Right cardiac atrium (tissue), 5 donors: ENCODE results near the gene RPS24. TPM values are rescaled to one million over a fixed set of nuclear protein-coding genes. Genes with fewer than 3 reads are reported as not detected.
"Not testable (repeated sequence)": the region's sequence is repeated elsewhere in the genome, so short reads cannot be mapped to it uniquely, and the experiment has no call there.

Experiments
- ATAC-seq, 2 donors: fragments of 200-7000 bp; cut with Tn5 transposase; one replicate each; pipeline versions ENCODE4 v1.8.0 to v1.9.1; 2020; ENCODE audit warnings: moderate library complexity in 2 of 2, mild to moderate bottlenecking in 1 of 2
- DNase-seq, 3 donors: peaks; one replicate each; pipeline ENCODE4 v3.0.0-alpha.2; 2020
- H3K27ac ChIP-seq: one replicate; pipeline ENCODE4 v1.5.1; 2013; ENCODE audit warnings: mild to moderate bottlenecking, low read length, control low read depth, moderate library complexity
- H3K27me3 ChIP-seq: one replicate; pipeline ENCODE4 v1.6.1; 2013; ENCODE audit not compliant: control insufficient read depth, insufficient read depth
- H3K4me1 ChIP-seq: one replicate; pipeline ENCODE4 v1.6.1; 2013; ENCODE audit warnings: low read length; ENCODE audit not compliant: control insufficient read depth, insufficient read depth
- H3K4me3 ChIP-seq: one replicate; pipeline ENCODE4 v1.5.1; 2013; ENCODE audit warnings: low read length, control low read depth
- H3K9me3 ChIP-seq: one replicate; pipeline ENCODE4 v1.6.1; 2013; ENCODE audit warnings: low read length; ENCODE audit not compliant: control insufficient read depth
- WGBS: extraction: QIAGEN DNeasy Blood & Tissue Kit; methylation state at CpG from one replicate; pipeline ENCODE4 v1.1.7; 2013; 5-methylcytosine and 5-hydroxymethylcytosine counted together
- intact Hi-C, 4 donors: fragments of 100-400 bp; cut with DNase I; formaldehyde crosslinking; loops; one replicate each; pipeline versions ENCODE4 v1.11.0 to v1.14.0; 2022 to 2023
- polyA plus RNA-seq: library from polyadenylated mRNA; stranded (reverse); fragments of 200-250 nt; gene quantifications from one replicate; pipeline ENCODE4 v1.2.3, GENCODE V29; 2013
- total RNA-seq, 4 donors: library from RNA; stranded (reverse); fragmentation: NEBNext Ultra II Directional; extraction: Animal tissue kit (Norgen Biotek cat#: 25700); gene quantifications; one replicate each; pipeline ENCODE4 v1.2.1, GENCODE V29; 2021
- donor health status: healthy with polysubstance abuse.
- donor health status: DM: no; HTN: yes; CAD: no.
- donor health status: DM: no; HTN: no; CAD: no.
- donor health status: DM: no; HTN: yes; CAD: no; lungs with severe emphysema.
- donor health status: DM: yes; HTN: yes; CAD: no.

The RPS24 gene
- total and polyA plus RNA-seq, 5 donors: 825 to 3,122 (median 976) TPM

DNA sequence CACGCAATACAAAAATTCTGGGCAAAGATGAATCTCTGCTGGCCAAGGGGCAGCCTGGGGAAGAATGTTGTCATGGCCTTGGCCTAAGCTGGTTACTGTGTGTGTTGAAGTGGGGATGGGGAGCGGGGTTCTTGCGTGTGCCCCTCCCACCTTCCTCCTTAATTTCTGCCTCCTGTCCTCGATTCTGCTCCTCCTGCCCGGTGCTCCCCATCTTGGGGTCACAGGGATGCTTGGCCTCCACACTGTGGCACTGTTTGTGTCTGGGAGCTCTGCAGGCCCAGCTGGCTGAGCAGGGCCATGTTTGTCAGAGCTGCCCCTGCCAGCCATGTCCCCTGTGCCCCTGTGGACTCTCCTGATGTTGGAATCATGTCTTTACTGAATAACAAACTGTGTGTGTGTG, 37.1 kb downstream of the RPS24 start:
- 82% methylated on average over 5 of the region's 5 CpGs for WGBS
- Histone ChIP-seq H3K27me3 (no peaks in the 10 kb centered on the region), H3K4me1 (peaks cover 2% of the 10 kb centered on the region), H3K27ac (no peak overlapping the region), H3K4me3 (no peak overlapping the region), H3K9me3 (no peaks in the 10 kb centered on the region)
- intact Hi-C loops: loop anchor here in 1 of 4 donors (10.0 kb wide), 1 partner anchor 114 kb away; no protein-coding TSS in a partner anchor
- ATAC-seq (peak in 1 of 2 donors; percentile 17), DNase-seq (no peak)

DNA sequence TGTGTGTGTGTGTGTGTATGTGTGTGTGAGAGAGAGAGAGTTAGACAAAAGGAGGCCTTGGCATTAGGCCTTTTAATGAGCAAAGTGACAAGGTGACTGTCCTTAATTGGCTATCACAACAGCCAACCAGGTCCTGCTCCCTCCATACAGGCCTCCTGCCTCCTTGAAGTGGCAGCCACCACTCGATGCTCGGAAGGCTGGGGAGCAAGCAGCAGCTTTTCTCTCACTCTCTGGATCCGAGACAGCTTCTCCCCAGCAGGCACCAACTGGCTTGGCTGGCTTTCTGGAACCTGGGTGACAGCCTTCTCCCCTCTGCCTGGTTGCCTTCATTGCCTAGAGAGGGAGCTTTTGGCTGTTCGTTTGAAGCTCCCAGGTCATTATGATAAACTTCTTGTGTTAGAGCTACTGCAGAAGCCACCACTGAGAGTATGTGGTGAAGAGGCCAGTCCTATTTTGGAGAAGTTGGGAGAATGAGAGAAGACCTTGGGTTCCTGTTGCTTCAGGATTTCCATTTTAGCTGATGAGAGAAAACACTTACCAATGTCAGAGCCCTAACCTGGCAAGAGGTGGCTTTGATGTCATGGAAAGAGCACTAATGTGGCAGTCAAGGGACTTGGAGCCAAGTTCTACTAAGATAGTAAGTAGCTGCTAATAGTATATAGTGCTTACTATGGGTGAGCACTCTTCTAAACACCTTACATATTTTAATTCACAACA, 37.6 kb downstream of the RPS24 start:
- DNase-seq (no peak), ATAC-seq (peak in 1 of 2 donors; percentile 59)
- no peaks in the 10 kb centered on the region for H3K27me3 ChIP-seq
- 35% methylated on average over 4 of the region's 4 CpGs for WGBS
- H3K4me3 ChIP-seq: no peak overlapping the region
- intact Hi-C loops: loop anchor here in 1 of 4 donors (10.0 kb wide), 1 partner anchor 114 kb away; no protein-coding TSS in a partner anchor
- H3K27ac ChIP-seq: no peak overlapping the region
- H3K4me1 ChIP-seq: peaks cover 2% of the 10 kb centered on the region
- no peaks in the 10 kb centered on the region for H3K9me3 ChIP-seq

GRCh38 chr10:78071857-78072179, 38.2 kb downstream of the RPS24 start:
- no peaks in the 10 kb centered on the region for H3K9me3 ChIP-seq
- ATAC-seq: peak in 1 of 2 donors; percentile 24
- no peak overlapping the region for H3K27ac ChIP-seq
- H3K4me3 ChIP-seq: no peak overlapping the region
- intact Hi-C loops: loop anchor here in 1 of 4 donors (10.0 kb wide), 1 partner anchor 113 kb away; no protein-coding TSS in a partner anchor
- peaks cover 2% of the 10 kb centered on the region for H3K4me1 ChIP-seq
- DNase-seq: no peak
- no peaks in the 10 kb centered on the region for H3K27me3 ChIP-seq
- 87% methylated on average over 4 of the region's 4 CpGs for WGBS

GRCh38 chr10:78072504-78072903, 38.8 kb downstream of the RPS24 start:
- DNase-seq: no peak
- intact Hi-C loops: loop anchor here in 1 of 4 donors (10.0 kb wide), 1 partner anchor 112 kb away; no protein-coding TSS in a partner anchor
- peaks cover 2% of the 10 kb centered on the region for H3K4me1 ChIP-seq
- no peak overlapping the region for H3K27ac ChIP-seq
- no peaks in the 10 kb centered on the region for H3K27me3 ChIP-seq
- H3K4me3 ChIP-seq: no peak overlapping the region
- ATAC-seq: no peak
- no peaks in the 10 kb centered on the region for H3K9me3 ChIP-seq

DNA sequence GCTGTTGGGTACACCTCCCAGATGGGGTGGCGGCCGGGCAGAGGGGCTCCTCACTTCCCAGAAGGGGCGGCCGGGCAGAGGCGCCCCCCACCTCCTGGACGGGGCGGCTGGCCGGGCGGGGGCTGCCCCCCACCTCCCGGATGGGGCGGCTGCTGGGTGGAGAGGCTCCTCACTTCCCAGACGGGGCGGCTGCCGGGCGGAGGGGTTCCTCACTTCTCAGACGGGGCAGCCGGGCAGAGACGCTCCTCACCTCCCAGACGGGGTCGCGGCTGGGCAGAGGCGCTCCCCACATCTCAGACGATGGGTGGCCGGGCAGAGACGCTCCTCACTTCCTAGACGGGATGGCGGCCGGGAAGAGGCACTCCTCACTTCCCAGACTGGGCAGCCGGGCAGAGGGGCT, 42.1 kb downstream of the RPS24 start:
- not testable (repeated sequence) for ATAC-seq
- WGBS: 97% methylated on average over 26 of the region's 29 CpGs

DNA sequence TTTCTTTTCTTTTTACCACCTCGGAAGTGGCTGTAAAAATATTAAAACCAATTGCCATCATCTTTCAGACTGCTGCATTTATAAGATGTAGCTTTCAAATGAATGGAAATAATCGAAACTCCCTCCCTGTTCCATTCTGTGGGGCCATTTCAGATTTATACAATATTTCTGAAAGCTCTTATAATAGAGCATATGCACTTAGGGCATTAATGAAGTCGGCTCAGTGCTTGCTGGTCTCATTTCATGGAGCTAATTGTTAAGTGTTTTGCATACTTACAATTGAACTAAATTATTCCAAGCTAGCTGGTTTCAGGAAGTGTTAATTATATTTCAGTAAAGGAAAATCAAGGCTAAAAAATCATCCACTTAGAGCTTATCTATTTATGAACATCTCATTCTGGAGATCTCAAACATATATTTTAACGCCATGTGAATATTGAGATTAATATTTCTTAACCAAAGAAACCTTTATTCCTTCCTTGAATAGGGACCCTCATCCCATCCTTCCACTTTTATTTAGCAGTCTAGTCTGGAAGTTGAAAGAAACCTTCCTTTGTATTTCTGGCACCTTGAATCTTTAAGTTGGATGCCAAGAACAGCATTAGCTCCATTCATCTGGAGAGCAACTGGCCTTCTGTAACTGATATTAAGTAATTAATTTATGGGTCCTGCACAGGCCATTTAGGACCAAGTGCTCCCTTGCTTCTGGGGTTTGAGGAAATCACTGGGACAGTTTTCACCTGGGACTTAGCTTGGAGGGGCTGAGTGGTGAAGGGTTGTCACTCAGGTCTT, 45.1 kb downstream of the RPS24 start:
- H3K27me3 ChIP-seq: no peaks in the 10 kb centered on the region
- intact Hi-C loops: loop anchor here in 1 of 4 donors (10.0 kb wide), 1 partner anchor 106 kb away; no protein-coding TSS in a partner anchor
- 87% methylated on average over 4 of the region's 4 CpGs for WGBS
- no peak overlapping the region for H3K4me3 ChIP-seq
- no peaks in the 10 kb centered on the region for H3K9me3 ChIP-seq
- no peak overlapping the region for H3K27ac ChIP-seq
- DNase-seq (no peak), ATAC-seq (no peak)
- no peaks in the 10 kb centered on the region for H3K4me1 ChIP-seq

More for the DNA sequence above, 42.1 kb downstream of the RPS24 start:
- H3K27me3 ChIP-seq, H3K4me3 ChIP-seq, H3K4me1 ChIP-seq, H3K9me3 ChIP-seq, DNase-seq, H3K27ac ChIP-seq: not testable (repeated sequence)
- intact Hi-C loops: loop anchor here in 1 of 4 donors (10.0 kb wide), 1 partner anchor 109 kb away; no protein-coding TSS in a partner anchor

- H3K27me3 ChIP-seq: no peaks in the 10 kb centered on the region
- intact Hi-C loops: loop anchor here in 1 of 4 donors (10.0 kb wide), 1 partner anchor 105 kb away; no protein-coding TSS in a partner anchor
- WGBS: 93% methylated on average over 6 of the region's 6 CpGs
- ATAC-seq: no peak
- H3K4me3 ChIP-seq: no peak overlapping the region
- no peak overlapping the region for H3K27ac ChIP-seq
- DNase-seq: no peak
- H3K9me3 ChIP-seq: no peaks in the 10 kb centered on the region
- H3K4me1 ChIP-seq: no peaks in the 10 kb centered on the region
Measured at GRCh38 chr10:78079411-78079810, 45.7 kb downstream of the RPS24 start.

GRCh38 chr10:78081292-78081691, 47.6 kb downstream of the RPS24 start:
- ATAC-seq (no peak), DNase-seq (no peak)
- Histone ChIP-seq H3K4me3 (no peak overlapping the region), H3K27me3 (no peaks in the 10 kb centered on the region), H3K4me1 (no peaks in the 10 kb centered on the region), H3K9me3 (no peaks in the 10 kb centered on the region), H3K27ac (no peak overlapping the region)
- intact Hi-C loops: no loop called here
- 65% methylated on average over 3 of the region's 3 CpGs for WGBS

GRCh38 chr10:78082636-78083035, 49.0 kb downstream of the RPS24 start:
- H3K27ac ChIP-seq: no peak overlapping the region
- intact Hi-C loops: no loop called here
- no peaks in the 10 kb centered on the region for H3K27me3 ChIP-seq
- no peak for ATAC-seq
- no peak overlapping the region for H3K4me3 ChIP-seq
- no peak for DNase-seq
- WGBS: 87% methylated on average over 4 of the region's 4 CpGs
- no peaks in the 10 kb centered on the region for H3K4me1 ChIP-seq
- no peaks in the 10 kb centered on the region for H3K9me3 ChIP-seq
